Small intestine (tissue), 7 donors: ENCODE data around the gene ATP6V0E1. TPM values are rescaled to one million over a fixed set of nuclear protein-coding genes. Genes with fewer than 3 reads are reported as not detected.

Experiments used
- DNase-seq, 2 donors: peaks; one replicate each; pipeline versions ENCODE4 v3.0.0 to v3.0.0-alpha.2; 2013
- FAIRE-seq: peaks from 2 replicates; lab custom pipeline; 2012; peaks lifted over from hg19 to GRCh38; lab: Jason Lieb, UNC
- H3K27ac ChIP-seq, 3 donors: one replicate each; pipeline ENCODE4 v1.5.1; 2013; ENCODE audit warnings: low read length in 2 of 3, mild to moderate bottlenecking in 2 of 3, control low read depth in 1 of 3, inconsistent platforms in 1 of 3, low read depth in 1 of 3, moderate library complexity in 1 of 3
- H3K27me3 ChIP-seq, 3 donors: one replicate each; pipeline ENCODE4 v1.6.1; 2013; ENCODE audit warnings: low read length in 3 of 3, inconsistent platforms in 1 of 3; ENCODE audit not compliant: control insufficient read depth in 3 of 3, insufficient read depth in 3 of 3
- H3K36me3 ChIP-seq, 3 donors: one replicate each; pipeline ENCODE4 v1.6.1; 2013; ENCODE audit warnings: low read length in 3 of 3, inconsistent platforms in 1 of 3, low read depth in 1 of 3, mild to moderate bottlenecking in 1 of 3, moderate library complexity in 1 of 3; ENCODE audit not compliant: control insufficient read depth in 3 of 3, insufficient read depth in 2 of 3
- H3K4me1 ChIP-seq, 3 donors: one replicate each; pipeline ENCODE4 v1.6.1; 2013; ENCODE audit warnings: low read length in 2 of 3, inconsistent platforms in 1 of 3, low read depth in 1 of 3, mild to moderate bottlenecking in 1 of 3, moderate library complexity in 1 of 3; ENCODE audit not compliant: control insufficient read depth in 3 of 3, insufficient read depth in 2 of 3
- H3K4me3 ChIP-seq, 3 donors: one replicate each; pipeline ENCODE4 v1.5.1; 2013; ENCODE audit warnings: low read length in 3 of 3, control low read depth in 1 of 3, inconsistent platforms in 1 of 3, low read depth in 1 of 3, mild to moderate bottlenecking in 1 of 3, moderate library complexity in 1 of 3
- H3K9me3 ChIP-seq, 2 donors: one replicate each; pipeline ENCODE4 v1.6.1; 2013; ENCODE audit warnings: low read depth in 1 of 2, low read length in 1 of 2; ENCODE audit not compliant: control insufficient read depth in 2 of 2, insufficient read depth in 1 of 2
- WGBS, 3 donors: extraction: QIAGEN DNeasy Blood & Tissue Kit; methylation state at CpG; one replicate each; pipeline ENCODE4 v1.1.7; 2013; 5-methylcytosine and 5-hydroxymethylcytosine counted together
- polyA plus RNA-seq, 4 donors: library from polyadenylated mRNA; stranded (reverse) in 3 of 4; unstranded in 1 of 4; fragments of 200-250 nt in 3 of 4; fragments of 120-200 nt in 1 of 4; gene quantifications; one replicate each; pipeline versions ENCODE4 v1.2.1 to v1.2.3, GENCODE V29; 2013
- donor health status: healthy with polysubstance abuse.
- donor health status: control.
- donor health status: control.
- donor health status: Bipolar disorder and iron deficiency.
- donor health status: healthy.

Gene ATP6V0E1
- polyA plus RNA-seq, 4 donors: 170 to 230 (median 199) TPM

DNA sequence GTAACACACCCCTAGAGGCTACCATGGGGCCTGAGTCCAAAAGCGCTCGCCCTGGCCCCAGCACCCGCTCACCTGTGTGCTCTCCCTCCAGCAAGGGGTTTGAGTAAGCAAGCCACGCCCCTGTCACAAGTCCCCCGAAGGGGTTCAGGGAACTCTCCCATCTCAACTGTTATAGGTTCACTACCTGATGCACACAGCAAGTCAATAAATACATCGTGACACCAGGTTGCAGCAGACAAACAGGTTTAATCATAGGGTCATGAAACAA lies 64.2 kb downstream of the ATP6V0E1 start:
- Histone ChIP-seq H3K9me3 (no peaks in the 10 kb centered on the region), H3K4me1 (peaks cover 0 to 8% (median 0%) of the 10 kb centered on the region in 3 donors), H3K27me3 (no peaks in the 10 kb centered on the region), H3K27ac (no peak overlapping the region), H3K4me3 (no peak overlapping the region), H3K36me3 (no peaks in the 10 kb centered on the region)
- DNase-seq: no peak
- 63 to 86% (median 70%) methylated on average over 6 of the region's 6 CpGs for WGBS, 3 donors
- FAIRE-seq: no peak

- Histone ChIP-seq H3K4me1 (peaks cover 0 to 4% (median 0%) of the 10 kb centered on the region in 3 donors), H3K36me3 (no peaks in the 10 kb centered on the region), H3K9me3 (no peaks in the 10 kb centered on the region), H3K4me3 (no peak overlapping the region), H3K27ac (no peak overlapping the region), H3K27me3 (no peaks in the 10 kb centered on the region)
- 51 to 71% (median 58%) methylated on average over 2 of the region's 2 CpGs for WGBS, 3 donors
- DNase-seq (no peak), FAIRE-seq (no peak)
Measured at GRCh38 chr5:173050791-173051190, 67.2 kb downstream of the ATP6V0E1 start.

GRCh38 chr5:173051746-173052145 lies 68.2 kb downstream of the ATP6V0E1 start:
- H3K27ac ChIP-seq: no peak overlapping the region
- WGBS, 3 donors: 67 to 84% (median 79%) methylated on average over 5 of the region's 5 CpGs
- no peak for DNase-seq
- H3K9me3 ChIP-seq: no peaks in the 10 kb centered on the region
- H3K4me1 ChIP-seq: peaks cover 0 to 4% (median 0%) of the 10 kb centered on the region in 3 donors
- no peaks in the 10 kb centered on the region for H3K27me3 ChIP-seq
- no peak overlapping the region for H3K4me3 ChIP-seq
- no peaks in the 10 kb centered on the region for H3K36me3 ChIP-seq
- FAIRE-seq: no peak

- no peak for FAIRE-seq
- Histone ChIP-seq H3K4me3 (no peak overlapping the region), H3K27ac (no peak overlapping the region), H3K4me1 (peaks cover 0 to 4% (median 0%) of the 10 kb centered on the region in 3 donors), H3K27me3 (no peaks in the 10 kb centered on the region), H3K9me3 (no peaks in the 10 kb centered on the region), H3K36me3 (no peaks in the 10 kb centered on the region)
- WGBS, 3 donors: 65 to 89% (median 72%) methylated on average over 3 of the region's 3 CpGs
- no peak for DNase-seq
Measured at GRCh38 chr5:173053041-173053440, 69.5 kb downstream of the ATP6V0E1 start.

DNA sequence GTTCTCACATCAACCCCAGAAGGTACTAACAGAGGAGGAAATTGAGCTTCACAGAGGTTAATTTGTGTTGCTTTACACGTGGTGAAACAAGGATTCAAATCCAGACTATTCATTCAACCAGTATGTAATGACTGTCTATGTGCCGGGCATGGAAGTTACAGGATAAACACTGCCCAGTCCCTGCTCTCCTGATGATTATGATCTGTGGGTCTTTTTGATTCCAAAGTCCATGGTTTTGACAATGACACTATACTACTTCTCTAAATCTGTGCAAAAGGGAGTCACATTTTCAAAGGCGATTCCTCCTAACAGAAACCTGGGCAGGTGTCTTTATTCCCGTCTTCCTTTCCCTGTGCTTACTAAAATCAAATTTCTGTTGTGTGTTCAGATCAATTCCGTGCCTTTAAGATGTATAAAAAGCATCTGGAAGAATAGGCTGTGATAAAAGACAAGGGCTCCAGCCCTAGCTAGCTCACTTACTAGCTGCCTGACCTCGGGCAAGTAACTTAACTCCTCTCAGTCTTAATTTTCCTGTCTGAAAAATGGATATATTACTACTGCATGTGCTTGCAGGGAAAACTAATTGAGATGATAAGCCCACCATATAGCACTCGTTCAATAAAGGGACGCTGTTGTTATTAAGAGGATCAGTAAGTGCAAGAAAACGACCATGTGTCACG lies 71.6 kb downstream of the ATP6V0E1 start:
- Histone ChIP-seq H3K27ac (no peak overlapping the region), H3K36me3 (peaks cover 0 to 1% (median 0%) of the 10 kb centered on the region in 3 donors), H3K4me1 (peaks cover 0 to 6% (median 0%) of the 10 kb centered on the region in 3 donors), H3K4me3 (peak overlapping the region; percentile 72 to 99 (median 98)), H3K27me3 (no peaks in the 10 kb centered on the region), H3K9me3 (no peaks in the 10 kb centered on the region)
- WGBS, 3 donors: 7 to 20% (median 11%) methylated on average over 10 of the region's 10 CpGs
- FAIRE-seq (no peak), DNase-seq (no peak)

GRCh38 chr5:173055722-173055982 lies 72.1 kb downstream of the ATP6V0E1 start:
- Histone ChIP-seq H3K36me3 (peaks cover 0 to 3% (median 0%) of the 10 kb centered on the region in 3 donors), H3K9me3 (no peaks in the 10 kb centered on the region), H3K4me3 (peak overlapping the region; percentile 72 to 99 (median 98)), H3K27me3 (no peaks in the 10 kb centered on the region), H3K27ac (peak overlapping the region in 1 of 3 donors; percentile 22), H3K4me1 (peaks cover 0 to 6% (median 0%) of the 10 kb centered on the region in 3 donors)
- DNase-seq (no peak), FAIRE-seq (no peak)
- WGBS, 3 donors: 0% methylated on average over 11 of the region's 11 CpGs

DNA sequence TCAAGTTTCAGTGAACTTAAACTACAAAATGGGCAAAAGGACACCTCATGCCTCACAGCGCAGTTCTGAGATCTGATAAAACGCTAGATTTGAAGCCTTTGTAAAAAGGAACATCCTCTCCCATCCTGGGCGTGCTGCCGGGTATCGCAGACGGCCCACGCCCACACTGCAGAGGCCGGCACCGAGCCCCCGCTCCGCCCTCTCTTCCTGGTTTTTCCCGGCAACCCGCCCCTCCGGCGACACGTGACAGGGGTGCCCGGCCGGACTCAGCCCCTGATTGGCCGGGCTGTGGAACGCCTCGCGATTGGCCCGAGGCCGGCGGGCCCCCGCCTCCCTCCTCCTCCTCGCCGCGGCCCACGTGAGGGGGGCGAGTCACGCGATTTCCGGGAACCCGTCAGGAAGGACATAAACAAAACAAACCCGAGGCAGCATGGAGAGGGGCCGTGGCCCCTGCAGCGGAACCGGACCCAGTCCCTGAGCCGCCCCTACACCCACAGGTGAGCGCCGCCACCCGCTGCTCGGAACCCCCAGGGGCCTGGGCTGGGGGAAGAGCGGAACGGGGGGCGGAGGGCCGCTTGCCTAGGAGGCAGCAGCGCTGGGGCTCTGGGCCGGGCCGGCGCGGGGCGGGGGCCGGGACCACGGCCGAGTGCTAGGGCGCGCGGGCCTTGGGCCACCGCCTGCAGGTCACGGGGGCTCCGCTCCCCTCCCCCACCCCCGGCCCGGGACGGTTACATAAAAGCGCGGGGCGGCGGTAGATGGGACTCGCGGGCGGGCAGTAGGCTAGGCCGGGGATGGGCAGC lies 72.6 kb downstream of the ATP6V0E1 start, which contains the start of gene CREBRF:
Gene CREBRF, plus strand, starts transcription at position 370 of the 800 bp plus-strand sequence. CDS start 24,424 bp downstream, outside the sequence.
- Histone ChIP-seq H3K36me3 (peaks cover 0 to 3% (median 0%) of the 10 kb centered on the region in 3 donors), H3K27ac (peak within 1 kb of the TSS; percentile 82 to 94 (median 91)), H3K27me3 (no peaks in the 10 kb centered on the region), H3K9me3 (no peaks in the 10 kb centered on the region), H3K4me1 (peaks cover 0 to 6% (median 0%) of the 10 kb centered on the region in 3 donors), H3K4me3 (peak within 1 kb of the TSS; percentile 72 to 99 (median 98))
- DNase-seq (peak; percentile 97 to 98), FAIRE-seq (no peak)
- 0 to 1% (median 0%) methylated on average over 54 to 74 of the region's 74 CpGs for WGBS, 3 donors

DNA sequence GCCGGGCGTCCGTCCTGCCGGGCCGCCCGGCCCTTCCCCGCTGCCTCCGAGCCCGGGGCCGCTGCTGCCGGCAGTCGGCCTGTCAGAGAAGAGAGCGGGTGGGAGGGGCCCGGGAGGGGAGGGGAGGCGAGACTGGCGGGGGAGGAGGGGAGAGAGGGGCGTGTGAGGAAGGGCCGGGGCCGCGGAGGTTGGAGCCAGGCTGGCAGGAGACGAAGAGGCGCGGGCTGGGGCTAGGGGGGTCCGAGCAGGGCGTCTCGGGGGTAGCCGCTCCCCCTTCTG lies 73.2 kb downstream of the ATP6V0E1 start:
- peaks cover 0 to 3% (median 0%) of the 10 kb centered on the region in 3 donors for H3K36me3 ChIP-seq
- no peaks in the 10 kb centered on the region for H3K9me3 ChIP-seq
- H3K4me1 ChIP-seq: peaks cover 0 to 6% (median 0%) of the 10 kb centered on the region in 3 donors
- FAIRE-seq (no peak), DNase-seq (no peak)
- H3K4me3 ChIP-seq: peak overlapping the region; percentile 72 to 99 (median 98)
- no peaks in the 10 kb centered on the region for H3K27me3 ChIP-seq
- 1% methylated on average over 18 to 27 of the region's 27 CpGs for WGBS, 3 donors
- H3K27ac ChIP-seq: peak overlapping the region; percentile 82 to 94 (median 91)
